Heart right ventricle (tissue), 16 donors: Measurements from ENCODE around the gene RPL6. TPM values are rescaled to one million over a fixed set of nuclear protein-coding genes. Genes with fewer than 3 reads are reported as not detected.

Experiments used
- ATAC-seq, 8 donors: fragments of 200-7000 bp; cut with Tn5 transposase; one replicate each; pipeline ENCODE4 v1.9.1; 2020; ENCODE audit warnings: mild to moderate bottlenecking in 8 of 8, moderate library complexity in 8 of 8, moderate number of reproducible peaks in 1 of 8
- DNase-seq, 2 donors: peaks; one replicate each; pipeline ENCODE4 v3.0.0-alpha.2; 2020
- H3K27ac ChIP-seq, 10 donors: fragments of 200-600 bp; sonication (generic) in 2 of 10; one replicate each; pipeline versions ENCODE4 v1.5.0 to v1.8.0; 2020 to 2022; ENCODE audit warnings: mild to moderate bottlenecking in 3 of 10
- H3K27me3 ChIP-seq, 7 donors: fragments of 200-600 bp; one replicate each; pipeline ENCODE4 v1.8.0; 2021 to 2022; ENCODE audit warnings: mild to moderate bottlenecking in 2 of 7
- H3K36me3 ChIP-seq, 9 donors: fragments of 200-600 bp; sonication (generic) in 1 of 9; one replicate each; pipeline versions ENCODE4 v1.5.0 to v1.8.0; 2020 to 2022; ENCODE audit warnings: mild to moderate bottlenecking in 2 of 9
- H3K4me1 ChIP-seq, 9 donors: fragments of 200-600 bp; sonication (generic) in 1 of 9; one replicate each; pipeline versions ENCODE4 v1.5.0 to v1.8.0; 2020 to 2022; ENCODE audit warnings: mild to moderate bottlenecking in 4 of 9
- H3K4me3 ChIP-seq, 10 donors: fragments of 200-600 bp; sonication (generic) in 2 of 10; one replicate each; pipeline versions ENCODE4 v1.5.0 to v1.8.0; 2020 to 2022; ENCODE audit warnings: mild to moderate bottlenecking in 7 of 10, moderate library complexity in 2 of 10
- H3K9me3 ChIP-seq, 11 donors: fragments of 200-600 bp in 10 of 11; sonication (generic) in 2 of 11; one replicate each; pipeline versions ENCODE4 v1.5.0 to v1.8.0; 2013 to 2022; ENCODE audit warnings: mild to moderate bottlenecking in 2 of 11, control low read depth in 1 of 11, moderate library complexity in 1 of 11
- CTCF ChIP-seq, 9 donors: fragments of 200-600 bp; sonication (generic) in 2 of 9; IDR thresholded peaks; one replicate each; pipeline versions ENCODE4 v1.5.0 to v1.8.0; 2021 to 2022; ENCODE audit warnings: antibody characterized with exemption in 9 of 9, mild to moderate bottlenecking in 5 of 9, moderate library complexity in 1 of 9
- WGBS, 2 donors: extraction: QIAGEN DNeasy Blood & Tissue Kit; methylation state at CpG; one replicate each; pipeline ENCODE4 v1.1.7; 2013; ENCODE audit warnings: inconsistent platforms in 1 of 2; 5-methylcytosine and 5-hydroxymethylcytosine counted together
- intact Hi-C, 10 donors: fragments of 100-400 bp; cut with DNase I; formaldehyde crosslinking; loops; one replicate each; pipeline versions ENCODE4 v1.11.1 to v1.14.2; 2022
- polyA plus RNA-seq, 2 donors: library from polyadenylated mRNA; stranded (reverse); fragments of 200-250 nt; gene quantifications; one replicate each; pipeline ENCODE4 v1.2.3, GENCODE V29; 2013
- total RNA-seq, 10 donors: library from RNA; stranded (reverse); fragmentation: NEBNext Ultra II Directional in 3 of 10; extraction: Animal tissue kit (Norgen Biotek cat#: 25700) in 3 of 10; gene quantifications; one replicate each; pipeline versions ENCODE4 v1.2.1 to v1.2.4, GENCODE V29; 2021 to 2023
- donor health status: Arrhythmogenic right ventricular cardiomyopathy.
- donor health status: ischemic (EF 13 %, LVEDD 7.1; RV severe dilation, severe dysfunction).
- donor health status: healthy with polysubstance abuse.
- donor health status: DM: no; HTN: yes; CAD: no.
- donor health status: DM: no; HTN: no; CAD: no.
- donor health status: ischemic (EF 25% LVEDD 6.9; RV normal size, moderate dysfunction).
- donor health status: ischemic (EF 25% LVEDD 5.7; RV mildly dilated, moderate dysfunction).
- donor health status: healthy.
- donor health status: DM: yes; HTN: yes; CAD: no.
- donor health status: Ischemic cardiomyopathy.
- donor health status: ischemic (EF 35%, LVEDD 5.7; RV mildly dilated, moderate dysfunction).
- donor health status: nonischemic (EF 11% LVEDD 7.7; RV severe dilation, severe dysfunction).
- donor health status: DM: yes; HTN: yes; CAD: no.
- donor health status: PGD.
- donor health status: ischemic (EF 29% LVEDD 5.4; RV normal size, mild dysfunction).
- donor health status: nonischemic (EF 23%, LVEDD 6.1; RV moderate dilation, normal function).

The RPL6 gene
- total and polyA plus RNA-seq, 12 donors = 564 to 1,749 (median 624) TPM

- H3K36me3 ChIP-seq = no peaks in the 10 kb centered on the region
- DNase-seq (no peak), ATAC-seq (no peak)
- no peaks in the 10 kb centered on the region for H3K9me3 ChIP-seq
- intact Hi-C loops = loop anchor here (5.0 to 10.0 kb wide), 8 partner anchors 84 to 194 kb away; no protein-coding TSS in a partner anchor
- no peak overlapping the region for H3K27ac ChIP-seq
- H3K27me3 ChIP-seq = no peaks in the 10 kb centered on the region
- H3K4me1 ChIP-seq = peaks cover 0 to 9% (median 0%) of the 10 kb centered on the region in 9 donors
- no peak overlapping the region for H3K4me3 ChIP-seq
- 87 to 94% methylated on average over 4 of the region's 4 CpGs for WGBS, 2 donors
- TF ChIP-seq CTCF (IDR thresholded peaks at IDR 0.05) = no peak
Measured at GRCh38 chr12:112389228-112389627, 20.2 kb downstream of the RPL6 start.

DNA sequence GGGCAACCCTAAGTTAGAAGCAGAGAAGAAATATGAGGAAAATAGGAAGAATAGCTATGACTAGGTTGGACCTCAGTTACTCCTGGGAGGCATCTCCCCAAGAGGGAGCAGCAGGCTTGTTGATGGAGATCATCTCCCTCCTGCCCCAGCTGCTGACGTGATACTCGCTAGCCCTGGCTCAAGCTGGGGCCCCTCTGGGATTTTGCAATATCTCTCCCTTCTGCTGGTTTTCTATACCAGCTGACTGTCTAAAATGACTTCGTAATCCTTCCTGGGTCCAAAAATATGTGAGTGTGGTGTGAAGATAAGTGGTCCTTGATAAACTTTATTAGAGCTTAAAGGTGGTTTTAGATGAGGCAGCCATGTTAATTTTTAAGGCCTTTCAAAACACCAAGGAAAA is 22.7 kb downstream of the RPL6 start:
- peak in 1 of 8 donors; percentile 20 for ATAC-seq
- peak overlapping the region in 2 of 10 donors; percentile 10 to 22 for H3K27ac ChIP-seq
- H3K27me3 ChIP-seq = no peaks in the 10 kb centered on the region
- intact Hi-C loops = loop anchor here (1.0 to 10.0 kb wide), 10 partner anchors 82 to 192 kb away; no protein-coding TSS in a partner anchor
- no peak overlapping the region for H3K4me3 ChIP-seq
- WGBS, 2 donors = 40 to 52% methylated on average over 3 of the region's 3 CpGs
- DNase-seq = peak in 1 of 2 donors; percentile 23
- H3K36me3 ChIP-seq = no peaks in the 10 kb centered on the region
- peaks cover 0 to 15% (median 4%) of the 10 kb centered on the region in 9 donors for H3K4me1 ChIP-seq
- no peak for TF ChIP-seq CTCF (IDR thresholded peaks at IDR 0.05)
- H3K9me3 ChIP-seq = no peaks in the 10 kb centered on the region

GRCh38 chr12:112382866-112383265 is 26.5 kb downstream of the RPL6 start:
- Histone ChIP-seq H3K4me3 (peak overlapping the region in 8 of 10 donors; percentile 85 to 99 (median 95)), H3K27me3 (no peaks in the 10 kb centered on the region), H3K9me3 (no peaks in the 10 kb centered on the region), H3K36me3 (no peaks in the 10 kb centered on the region), H3K27ac (peak overlapping the region in 9 of 10 donors; percentile 78 to 93 (median 90)), H3K4me1 (peaks cover 0 to 29% (median 23%) of the 10 kb centered on the region in 9 donors)
- DNase-seq (no peak), ATAC-seq (peak in 1 of 8 donors; percentile 3)
- WGBS, 2 donors = 89 to 96% methylated on average over 11 of the region's 11 CpGs
- intact Hi-C loops = loop anchor here in 9 of 10 donors (5.0 to 10.0 kb wide), 7 partner anchors 78 to 188 kb away; no protein-coding TSS in a partner anchor
- TF ChIP-seq CTCF (IDR thresholded peaks at IDR 0.05) = no peak

- DNase-seq (peak; percentile 95 to 97), ATAC-seq (peak; percentile 99 to 100 (median 99))
- H3K9me3 ChIP-seq = no peaks in the 10 kb centered on the region
- H3K27ac ChIP-seq = peak within 1 kb of the TSS; percentile 76 to 93 (median 88)
- H3K4me3 ChIP-seq = peak within 1 kb of the TSS; percentile 63 to 99 (median 92)
- 1 to 44% methylated on average over 71 to 106 of the region's 106 CpGs for WGBS, 2 donors
- peaks cover 0 to 28% (median 21%) of the 10 kb centered on the region in 9 donors for H3K4me1 ChIP-seq
- no peak for TF ChIP-seq CTCF (IDR thresholded peaks at IDR 0.05)
- H3K36me3 ChIP-seq = no peaks in the 10 kb centered on the region
- no peaks in the 10 kb centered on the region for H3K27me3 ChIP-seq
- intact Hi-C loops = loop anchor here in 9 of 10 donors (5.0 to 10.0 kb wide), 7 partner anchors 77 to 187 kb away; no protein-coding TSS in a partner anchor
Measured at GRCh38 chr12:112381883-112382796, 27.3 kb downstream of the RPL6 start, which contains the start of gene HECTD4. HECTD4 (minus strand) TSS chr12:112382431; CDS start chr12:112382128, 303 bp downstream.
